ENCODE measurements around the gene FMO3.

FMO3 gene

DNA sequence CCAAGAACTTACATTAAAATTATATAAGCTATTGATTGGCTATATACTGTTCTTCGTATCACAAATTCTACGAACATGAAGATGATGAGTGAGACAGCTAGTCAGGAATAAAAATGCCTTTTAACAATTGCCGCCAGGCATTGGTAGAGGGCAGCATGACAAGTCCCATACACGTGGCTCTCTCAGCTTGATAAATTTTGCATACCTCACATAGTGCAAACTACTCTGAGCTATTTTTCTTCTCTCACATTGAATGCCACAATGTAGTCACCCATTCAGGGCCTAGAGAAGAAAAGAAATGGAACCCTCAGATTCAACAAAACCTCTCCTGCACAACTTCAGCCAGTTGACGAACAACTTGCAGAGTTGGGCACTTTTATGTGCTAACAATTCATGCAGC is 67.4 kb downstream of the FMO3 start:
- no peak for DNase-seq (ENCODE audit: low read depth, low spot score)

DNA sequence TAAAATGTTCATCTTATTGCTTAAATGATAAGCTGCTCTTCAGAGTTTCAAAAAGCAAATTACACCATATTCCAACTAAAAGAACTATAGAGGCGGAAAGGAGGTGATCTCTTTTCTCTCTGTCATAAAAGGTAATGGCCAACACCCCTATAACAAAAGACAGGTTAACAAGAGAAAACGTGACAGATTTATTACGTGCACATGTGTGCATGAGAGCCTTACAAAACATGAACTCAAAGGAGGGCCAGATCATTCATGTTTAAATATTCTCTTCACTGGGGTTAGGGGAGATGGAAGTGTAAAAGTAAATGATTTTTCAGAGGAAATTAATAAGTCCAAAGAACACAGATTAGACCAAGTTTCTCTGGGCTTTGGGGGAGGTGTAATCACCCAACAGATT is 67.8 kb downstream of the FMO3 start:
- DNase-seq (ENCODE audit: low read depth, low spot score), result no peak

DNA sequence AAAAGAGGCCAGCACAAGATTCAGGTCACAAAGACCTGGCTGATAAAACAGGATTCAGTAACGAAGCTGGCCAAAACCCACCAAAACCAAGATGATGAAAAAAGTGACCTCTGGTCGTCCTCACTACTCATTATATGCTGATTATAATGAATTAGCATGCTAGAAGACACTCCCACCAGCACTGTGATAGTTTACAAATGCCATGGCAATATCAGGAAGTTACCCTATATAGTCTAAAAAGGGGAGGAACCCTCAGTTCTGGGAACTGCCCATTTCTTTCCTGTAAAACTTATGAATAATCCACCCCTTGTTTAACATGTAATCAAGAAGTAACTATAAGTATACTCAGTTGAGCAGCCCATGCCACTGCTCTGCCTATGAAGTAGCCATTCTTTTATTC is 68.4 kb downstream of the FMO3 start:
- DNase-seq (ENCODE audit: low read depth, low spot score), result no peak

DNA sequence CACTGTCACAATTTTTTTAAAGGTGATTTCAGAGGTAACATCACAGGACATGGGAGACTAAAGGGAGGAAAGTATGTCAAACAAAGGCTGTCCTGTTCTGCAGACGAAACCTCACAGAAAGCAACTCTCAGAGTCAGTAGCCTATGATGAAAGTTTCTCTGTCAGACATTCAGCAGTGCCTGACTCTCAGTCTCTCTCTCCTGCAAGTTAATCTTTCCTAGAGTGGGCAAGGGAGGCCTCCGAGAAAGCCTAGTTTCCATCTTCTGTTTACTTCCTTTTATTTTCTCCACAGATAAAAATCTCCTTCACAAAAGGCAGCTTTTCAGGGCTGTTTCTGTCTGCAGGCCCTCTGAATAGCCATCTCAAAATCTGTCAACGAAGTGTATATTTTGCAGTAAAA is 69.5 kb downstream of the FMO3 start:
- DNase-seq (ENCODE audit: low read depth, low spot score), result no peak

DNA sequence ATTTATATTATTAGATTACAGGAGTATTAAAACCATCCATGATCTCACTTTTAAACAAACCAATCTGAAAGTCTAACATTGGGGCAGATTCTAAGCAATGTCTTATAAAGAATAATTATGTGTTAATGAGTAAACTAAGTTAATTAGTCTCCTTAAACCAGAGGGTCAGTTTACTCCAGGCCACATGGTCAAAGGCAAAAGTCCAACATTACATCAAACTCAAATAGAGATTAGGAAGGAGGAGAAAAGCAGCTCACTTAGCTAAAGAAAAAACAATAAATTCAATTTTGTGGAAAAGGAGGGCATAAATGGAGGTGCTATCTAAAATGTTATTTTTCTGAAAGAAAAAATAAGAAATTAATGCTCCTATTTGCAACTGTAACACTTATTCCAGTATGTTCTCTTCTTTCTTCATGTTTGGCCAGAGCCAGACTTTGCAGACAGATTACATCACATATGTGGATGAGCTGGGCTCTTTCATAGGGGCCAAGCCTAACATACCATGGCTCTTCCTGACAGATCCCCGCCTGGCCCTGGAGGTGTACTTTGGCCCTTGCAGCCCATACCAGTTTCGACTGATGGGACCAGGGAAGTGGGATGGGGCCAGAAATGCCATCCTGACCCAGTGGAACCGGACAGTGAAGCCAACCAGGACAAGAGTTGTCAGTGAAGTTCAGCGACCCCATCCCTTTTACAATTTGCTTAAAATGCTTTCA is 70.1 kb downstream of the FMO3 start:
- DNase-seq (ENCODE audit: low read depth, low spot score), result no peak

DNA sequence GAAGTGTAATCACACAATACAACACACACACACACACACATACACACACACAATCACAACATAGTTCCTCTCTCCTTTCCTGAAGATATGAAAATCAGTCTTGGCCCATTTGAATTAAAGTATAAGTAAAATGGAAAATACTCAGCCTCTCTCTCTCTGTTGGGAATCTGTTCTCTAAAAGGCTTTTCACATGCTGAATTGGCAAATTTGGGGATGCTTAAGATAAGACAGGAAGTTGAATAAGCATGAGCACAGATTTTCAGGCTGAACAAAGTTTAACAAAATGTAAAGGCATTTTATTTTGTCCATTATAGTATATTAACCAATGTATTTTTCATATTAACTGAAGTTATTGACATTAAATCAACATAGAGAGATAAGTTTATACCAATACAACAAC is 70.7 kb downstream of the FMO3 start:
- no peak for DNase-seq (ENCODE audit: low read depth, low spot score)

GRCh38 chr1:171166361-171166760 is 75.7 kb downstream of the FMO3 start:
- no peak for DNase-seq (ENCODE audit: low read depth, low spot score)

Data from activated naive CD8-positive, alpha-beta T cell treated with anti-CD3 and anti-CD28 coated beads, Interleukin-2, amount 50 U/mL, for 16 hours (primary cell).